K562 (cell line): Measurements from ENCODE around the gene LST1. TPM values are rescaled to one million over a fixed set of nuclear protein-coding genes. Genes with fewer than 3 reads are reported as not detected.
A peak's percentile ranks its signal among the peaks of the same experiment; 100 is the strongest.

Experiments used
- ATF2 ChIP-seq: sonication (generic); formaldehyde crosslinking; IDR thresholded peaks from 2 replicates; pipeline ENCODE4 v1.8.1; 2022; ENCODE audit warnings: missing genetic modification reagents
- CC2D1A ChIP-seq: fragments of 450-650 bp; IDR thresholded peaks from 2 replicates; pipeline ENCODE4 v1.6.1; 2017; ENCODE audit warnings: mild to moderate bottlenecking
- CGGBP1 ChIP-seq: fragments of 250-450 bp; sonication (Bioruptor Pico); IDR thresholded peaks from 2 replicates; pipeline ENCODE4 v1.9.0; 2021; ENCODE audit warnings: mild to moderate bottlenecking
- FOXK1 ChIP-seq: sonication (generic); formaldehyde crosslinking; IDR thresholded peaks from 2 replicates; pipeline ENCODE4 v1.8.0; 2022; ENCODE audit warnings: missing genetic modification reagents, mild to moderate bottlenecking, borderline replicate concordance
- RBM14 ChIP-seq: fragments of 200-400 bp; formaldehyde crosslinking; IDR thresholded peaks from 2 replicates; pipeline ENCODE4 v1.6.1; 2018; ENCODE audit warnings: low read depth, mild to moderate bottlenecking, low read length, moderate library complexity, borderline replicate concordance; ENCODE audit not compliant: insufficient read depth
- STAT5A ChIP-seq: IDR thresholded peaks from 2 replicates; pipeline ENCODE4 v1.6.1; 2012; ENCODE audit warnings: low read length, inconsistent platforms, borderline replicate concordance
- SUPT5H ChIP-seq: fragments of 450-650 bp; IDR thresholded peaks from 2 replicates; pipeline ENCODE4 v1.6.1; 2016
- TRIM25 ChIP-seq: fragments of 450-650 bp; IDR thresholded peaks from 2 replicates; pipeline ENCODE4 v1.7.0; 2016; ENCODE audit warnings: borderline replicate concordance
- TSHZ1 ChIP-seq: fragments of 250-450 bp; sonication (Bioruptor Pico); IDR thresholded peaks from 2 replicates; pipeline ENCODE4 v1.4.0; 2020; ENCODE audit warnings: mild to moderate bottlenecking, moderate library complexity
- ZNF184 ChIP-seq: sonication (generic); formaldehyde crosslinking; IDR thresholded peaks from 2 replicates; pipeline ENCODE4 v1.5.0; 2020; ENCODE audit warnings: missing genetic modification reagents
- ZNF197 ChIP-seq: fragments of 200-800 bp; sonication (Bioruptor generic); IDR thresholded peaks from 2 replicates; pipeline ENCODE4 v1.6.1; 2016; ENCODE audit warnings: low read depth, missing genetic modification characterization, missing compliant biosample characterization
- ZNF639 ChIP-seq, 2 experiments: fragments of 200-800 bp in 1 of 2; sonication (Bioruptor generic) in 1 of 2; sonication (generic) in 1 of 2; formaldehyde crosslinking in 1 of 2; IDR thresholded peaks in 1 of 2; conservative IDR thresholded peaks in 1 of 2; 2 replicates each; pipeline versions ENCODE4 v1.5.0 to v1.6.1; 2016 to 2020; ENCODE audit warnings: missing compliant biosample characterization in 1 of 2, missing genetic modification characterization in 1 of 2, missing genetic modification reagents in 1 of 2
- ZNF699 ChIP-seq: fragments of 250-450 bp; sonication (Bioruptor Pico); IDR thresholded peaks from 2 replicates; pipeline ENCODE4 v1.8.0; 2021; ENCODE audit warnings: mild to moderate bottlenecking, moderate library complexity; ENCODE audit not compliant: insufficient replicate concordance
- ZNF764 ChIP-seq: fragments of 250-450 bp; sonication (Bioruptor Pico); IDR thresholded peaks from 2 replicates; pipeline ENCODE4 v1.4.0; 2020; ENCODE audit warnings: low read depth, mild to moderate bottlenecking, moderate library complexity
- ZNF766 ChIP-seq: fragments of 200-800 bp; sonication (Bioruptor generic); conservative IDR thresholded peaks from 2 replicates; pipeline ENCODE4 v1.6.1; 2016; ENCODE audit warnings: missing genetic modification characterization, missing compliant biosample characterization
- ZSCAN32 ChIP-seq: fragments of 450-650 bp; formaldehyde crosslinking; IDR thresholded peaks from 2 replicates; pipeline ENCODE4 v1.4.0; 2020; ENCODE audit warnings: mild to moderate bottlenecking, moderate library complexity
- polyA plus RNA-seq, 8 experiments: library from polyadenylated mRNA; depleted of rRNA in 4 of 8; stranded (reverse) in 5 of 8; unstranded in 3 of 8; fragments of >200 nt; fragmentation: Nextera tagmentation in 2 of 8; fragmentation: Illumina TruSeq in 1 of 8; extraction: Ambion mirVana in 2 of 8; extraction: Trizol in 1 of 8; gene quantifications; 2 replicates each; pipeline versions ENCODE4 v1.2.1 to v1.2.3, GENCODE V29; 2011 to 2014; ENCODE audit warnings: inconsistent platforms in 1 of 8, missing spikeins in 1 of 8
- total RNA-seq, 7 experiments: library from RNA; depleted of rRNA in 6 of 7; stranded (reverse); fragments of >200 nt in 6 of 7; fragmentation: Illumina TruSeq in 2 of 7; extraction: Trizol in 2 of 7; gene quantifications; 2 replicates each; pipeline versions ENCODE4 v1.2.1 to v1.2.3, GENCODE V29; 2011 to 2021; ENCODE audit warnings: low replicate concordance in 1 of 7

LST1 gene
- total and polyA plus RNA-seq, 9 of the 15 experiments (the other 6 are each of a cell fraction or from before 2014, with no cell fraction given): 0.82 to 7.8 (median 1.7) TPM

DNA sequence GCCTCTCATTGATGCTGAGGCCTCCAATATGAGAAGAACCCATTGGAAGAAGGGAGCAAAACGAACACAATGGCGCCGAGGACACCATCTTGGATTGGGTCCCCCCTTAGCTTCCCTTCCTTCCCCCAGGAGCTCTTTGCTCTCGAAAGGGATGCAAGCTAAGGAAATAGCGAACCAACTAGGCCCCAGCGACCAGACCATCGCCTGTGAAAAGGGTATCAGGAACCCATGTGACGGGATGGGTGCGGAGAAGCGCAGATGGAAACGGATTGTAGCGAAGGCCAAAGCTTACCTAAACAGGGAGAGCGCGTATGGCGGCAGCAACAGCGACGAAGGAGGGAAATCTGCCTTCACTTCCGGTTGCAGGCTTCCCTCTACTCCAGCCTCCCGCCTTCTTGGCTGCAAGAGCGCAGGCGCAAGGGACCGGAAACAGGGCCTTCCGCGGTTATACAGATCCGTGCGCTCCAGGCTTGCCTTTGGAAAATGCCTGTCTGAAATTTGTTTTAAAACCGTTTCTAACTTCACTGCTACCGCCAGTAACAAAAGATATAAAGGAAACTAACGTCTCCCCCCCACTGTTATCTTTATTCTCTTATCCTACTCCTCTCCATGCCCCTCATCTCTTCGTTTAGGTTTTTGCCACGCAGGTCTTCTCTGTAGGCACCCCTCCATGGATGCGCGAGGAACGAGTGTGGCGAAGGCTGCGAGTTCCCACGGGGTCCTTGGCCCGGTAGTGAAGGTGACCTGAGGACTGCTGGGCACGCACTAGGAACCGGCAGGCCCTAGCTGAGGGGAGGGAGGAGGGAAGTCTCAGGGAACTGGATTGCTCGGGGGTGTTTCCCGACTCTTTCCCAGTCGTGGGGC, 44.2 kb upstream of the LST1 start, which contains the start of gene DDX39B (continued):
- TF ChIP-seq ZNF639 (CRISPR knock-in tag; conservative IDR thresholded peaks at IDR 0.05 in 1 of 2, IDR thresholded peaks at IDR 0.05 in 1 of 2): peak in 1 of 2 experiments; percentile 90; a peak in 2 of 4 replicates
- TF ChIP-seq ZNF699: no peak
- TF ChIP-seq CC2D1A: 0 out of 2 replicates have a peak, but pooled peaks have one; percentile 52
- TF ChIP-seq ZNF764 (CRISPR knock-in tag): 0 out of 2 replicates have a peak, but pooled peaks have one; percentile 37
- peak; percentile 19; the same call in 1 of the 2 replicates for TF ChIP-seq FOXK1 (CRISPR knock-in tag)
- no peak for TF ChIP-seq ZNF184
- no peak for TF ChIP-seq RBM14
- peak; percentile 94; the same call in 1 of the 2 replicates for TF ChIP-seq TRIM25
- peak; percentile 54; the same call in 1 of the 2 replicates for TF ChIP-seq ZSCAN32 (CRISPR knock-in tag)
- no peak; the same call in 1 of the 2 replicates for TF ChIP-seq CGGBP1
- 0 out of 2 replicates have a peak, but pooled peaks have one; percentile 11 for TF ChIP-seq STAT5A
- peak; percentile 98 for TF ChIP-seq SUPT5H
- TF ChIP-seq ZNF766 (CRISPR knock-in tag): peak; percentile 84
- no peak for TF ChIP-seq TSHZ1
- TF ChIP-seq ATF2 (CRISPR knock-in tag): no peak
- peak; percentile 84; the same call in 1 of the 2 replicates for TF ChIP-seq ZNF197 (CRISPR knock-in tag)
